Esophagus (tissue), 2 donors: ENCODE data around the gene ZSWIM3. TPM values are rescaled to one million over a fixed set of nuclear protein-coding genes. Genes with fewer than 3 reads are reported as not detected.
"Not testable (repeated sequence)": the region's sequence is repeated elsewhere in the genome, so short reads cannot be mapped to it uniquely, and the experiment has no call there.

Experiments used
- H3K27ac ChIP-seq, 2 donors: one replicate each; pipeline ENCODE4 v1.5.1; 2013; ENCODE audit warnings: low read depth in 2 of 2, mild to moderate bottlenecking in 2 of 2, inconsistent platforms in 1 of 2, low read length in 1 of 2, moderate library complexity in 1 of 2
- H3K27me3 ChIP-seq, 2 donors: one replicate each; pipeline ENCODE4 v1.6.1; 2013; ENCODE audit warnings: low read length in 2 of 2, control low read depth in 1 of 2, mild to moderate bottlenecking in 1 of 2; ENCODE audit not compliant: insufficient read depth in 2 of 2, control insufficient read depth in 1 of 2
- H3K36me3 ChIP-seq, 2 donors: one replicate each; pipeline ENCODE4 v1.6.1; 2013; ENCODE audit warnings: low read length in 1 of 2; ENCODE audit not compliant: control insufficient read depth in 2 of 2, insufficient read depth in 2 of 2
- H3K4me1 ChIP-seq, 2 donors: one replicate each; pipeline ENCODE4 v1.6.1; 2013; ENCODE audit warnings: low read length in 1 of 2; ENCODE audit not compliant: control insufficient read depth in 2 of 2, insufficient read depth in 2 of 2
- H3K4me3 ChIP-seq, 2 donors: one replicate each; pipeline ENCODE4 v1.5.1; 2013; ENCODE audit warnings: low read length in 2 of 2, mild to moderate bottlenecking in 2 of 2, low read depth in 1 of 2, moderate library complexity in 1 of 2
- H3K9me3 ChIP-seq, 2 donors: one replicate each; pipeline ENCODE4 v1.6.1; 2013; ENCODE audit warnings: mild to moderate bottlenecking in 2 of 2, low read depth in 1 of 2, low read length in 1 of 2, moderate library complexity in 1 of 2; ENCODE audit not compliant: control insufficient read depth in 2 of 2, insufficient read depth in 1 of 2
- WGBS, 2 donors: extraction: QIAGEN DNeasy Blood & Tissue Kit; methylation state at CpG; one replicate each; pipeline ENCODE4 v1.1.7; 2013; 5-methylcytosine and 5-hydroxymethylcytosine counted together
- polyA plus RNA-seq, 2 donors: library from polyadenylated mRNA; stranded (reverse); fragments of 200-250 nt; gene quantifications; one replicate each; pipeline ENCODE4 v1.2.3, GENCODE V29; 2013
- donor health status: healthy with polysubstance abuse.
- donor health status: Bipolar disorder and iron deficiency.

ZSWIM3 gene
- polyA plus RNA-seq, 2 donors: 1.1 to 1.5 TPM

DNA sequence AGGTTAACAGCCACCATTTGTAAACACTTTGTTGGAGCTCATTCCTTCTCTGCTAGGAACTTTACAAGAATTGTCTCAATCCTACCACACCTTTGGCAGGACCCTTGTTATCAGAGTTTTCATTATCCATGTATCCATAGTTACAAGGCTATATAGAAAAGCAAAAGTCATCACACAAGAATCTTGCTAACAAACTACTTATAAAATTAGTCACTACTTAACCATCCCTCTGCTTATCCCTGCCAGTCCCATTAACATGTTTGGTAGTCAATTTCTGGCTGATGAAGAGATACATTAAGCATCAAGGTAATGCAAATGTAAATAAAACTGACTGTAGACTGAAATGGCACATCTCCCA, 10.4 kb downstream of the ZSWIM3 start:
- Histone ChIP-seq H3K9me3 (no peaks in the 10 kb centered on the region), H3K4me3 (no peak overlapping the region), H3K27me3 (no peaks in the 10 kb centered on the region), H3K36me3 (peaks cover 0 to 2% of the 10 kb centered on the region in 2 donors), H3K27ac (no peak overlapping the region), H3K4me1 (peaks cover 0 to 5% of the 10 kb centered on the region in 2 donors)

DNA sequence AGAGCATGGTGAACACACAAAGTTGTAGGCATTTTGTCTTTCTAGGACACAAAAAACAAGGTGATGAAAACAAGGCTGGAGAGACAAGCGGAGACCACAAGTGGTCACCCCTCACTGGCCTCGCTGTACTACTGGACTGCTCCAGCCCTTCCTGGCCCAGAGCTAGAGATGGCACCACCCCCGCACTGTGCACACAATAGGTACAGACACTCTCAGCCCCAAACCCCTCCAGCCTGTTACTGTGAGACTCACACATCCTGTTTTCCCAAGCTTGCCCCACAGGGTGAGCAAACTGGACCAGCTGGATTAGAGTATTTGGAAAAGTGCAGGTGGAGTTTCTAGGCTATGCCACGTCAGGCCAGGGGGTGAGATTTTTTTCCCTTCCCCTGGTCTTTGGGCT, 15.2 kb downstream of the ZSWIM3 start:
- no peaks in the 10 kb centered on the region for H3K27me3 ChIP-seq
- peak overlapping the region in 1 of 2 donors; percentile 71 for H3K27ac ChIP-seq
- H3K4me3 ChIP-seq: no peak overlapping the region
- H3K4me1 ChIP-seq: peaks cover 0 to 6% of the 10 kb centered on the region in 2 donors
- peaks cover 0 to 5% of the 10 kb centered on the region in 2 donors for H3K36me3 ChIP-seq
- 81 to 85% methylated on average over 4 of the region's 4 CpGs for WGBS, 2 donors
- no peaks in the 10 kb centered on the region for H3K9me3 ChIP-seq

DNA sequence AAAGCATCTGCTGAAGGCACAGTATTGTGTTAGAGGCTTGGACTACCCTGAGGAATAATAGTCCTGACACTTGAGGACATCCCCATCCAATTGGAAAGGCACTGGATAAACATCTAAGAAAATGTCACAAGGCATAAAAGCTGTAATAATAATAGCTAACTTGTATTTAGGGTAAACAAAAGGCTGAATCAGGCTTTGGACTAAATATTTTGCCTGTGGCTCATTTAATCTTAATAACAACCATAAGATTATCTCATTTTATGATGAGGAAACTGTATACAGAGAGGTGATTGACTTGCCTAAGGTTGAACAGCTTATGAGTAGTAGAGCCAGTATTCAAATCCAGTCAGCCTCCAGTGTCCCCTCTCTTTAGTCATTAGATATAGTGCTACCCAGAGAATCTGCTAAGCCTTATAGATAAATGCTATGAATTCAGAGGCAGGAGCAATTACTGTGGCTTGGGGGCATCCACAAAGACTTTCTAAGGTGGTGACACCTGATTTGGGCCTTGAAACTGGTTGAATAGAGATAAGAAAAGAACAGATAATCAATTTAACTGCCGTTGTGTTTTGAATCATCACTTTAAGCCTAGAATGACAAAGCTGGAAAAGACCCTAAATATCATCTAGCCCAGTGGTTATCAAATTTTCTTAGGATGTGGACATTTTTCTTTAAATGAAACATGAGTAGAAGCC, 16.1 kb downstream of the ZSWIM3 start:
- 68 to 75% methylated on average over 1 of the region's 1 CpG for WGBS, 2 donors
- H3K4me3 ChIP-seq: no peak overlapping the region

DNA sequence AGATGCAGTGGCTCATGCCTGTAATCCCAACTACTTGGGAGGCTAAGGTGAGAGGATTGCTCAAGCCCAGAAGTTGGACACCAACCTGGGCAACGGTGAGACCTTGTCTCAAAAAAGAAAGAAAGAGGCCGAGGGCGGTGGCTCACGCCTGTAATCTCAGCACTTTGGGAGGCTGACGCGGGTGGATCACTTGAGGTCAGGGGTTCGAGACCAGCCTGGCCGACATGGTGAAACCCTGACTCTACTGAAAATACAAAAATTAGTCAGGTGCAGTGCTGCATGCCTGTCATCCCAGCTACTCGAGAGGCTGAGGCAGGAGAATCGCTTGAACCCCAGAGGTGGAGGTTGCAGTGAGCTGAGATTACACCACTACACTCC, 16.7 kb downstream of the ZSWIM3 start:
- not testable (repeated sequence) for H3K27me3 ChIP-seq, H3K27ac ChIP-seq, H3K9me3 ChIP-seq, H3K4me3 ChIP-seq, H3K4me1 ChIP-seq
- 94 to 95% methylated on average over 10 of the region's 10 CpGs for WGBS, 2 donors
- H3K36me3 ChIP-seq: peaks cover 0 to 10% of the 10 kb centered on the region in 2 donors

More for the DNA sequence above, 16.1 kb downstream of the ZSWIM3 start:
- Histone ChIP-seq H3K27ac (peak overlapping the region in 1 of 2 donors; percentile 45), H3K36me3 (peaks cover 0 to 10% of the 10 kb centered on the region in 2 donors), H3K4me1 (peaks cover 0 to 6% of the 10 kb centered on the region in 2 donors), H3K27me3 (no peaks in the 10 kb centered on the region), H3K9me3 (no peaks in the 10 kb centered on the region)

DNA sequence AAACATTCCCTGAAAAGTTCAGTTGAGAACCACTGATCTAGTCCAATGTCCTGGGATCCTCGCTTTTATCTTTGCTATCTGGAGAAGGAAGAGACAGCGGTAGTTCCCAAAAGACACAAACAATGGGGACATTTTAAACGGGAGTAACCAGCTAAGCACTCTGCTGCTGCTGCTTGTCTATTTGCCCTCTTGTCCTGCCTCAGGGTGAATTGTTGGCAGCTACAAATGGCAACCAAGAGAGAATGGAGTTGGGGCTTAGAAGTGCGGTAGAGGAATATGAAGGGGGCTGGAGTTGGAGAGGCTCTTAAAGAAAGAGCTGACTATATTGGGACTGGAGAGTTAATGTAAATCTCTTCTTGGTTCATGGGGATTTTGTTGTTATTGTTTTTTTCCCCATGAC, 17.2 kb downstream of the ZSWIM3 start:
- H3K4me3 ChIP-seq: no peak overlapping the region
- H3K27ac ChIP-seq: no peak overlapping the region
- no peaks in the 10 kb centered on the region for H3K9me3 ChIP-seq
- WGBS, 2 donors: 69 to 78% methylated on average over 4 of the region's 4 CpGs
- peaks cover 0 to 10% of the 10 kb centered on the region in 2 donors for H3K36me3 ChIP-seq
- H3K4me1 ChIP-seq: peaks cover 0 to 6% of the 10 kb centered on the region in 2 donors
- no peaks in the 10 kb centered on the region for H3K27me3 ChIP-seq

DNA sequence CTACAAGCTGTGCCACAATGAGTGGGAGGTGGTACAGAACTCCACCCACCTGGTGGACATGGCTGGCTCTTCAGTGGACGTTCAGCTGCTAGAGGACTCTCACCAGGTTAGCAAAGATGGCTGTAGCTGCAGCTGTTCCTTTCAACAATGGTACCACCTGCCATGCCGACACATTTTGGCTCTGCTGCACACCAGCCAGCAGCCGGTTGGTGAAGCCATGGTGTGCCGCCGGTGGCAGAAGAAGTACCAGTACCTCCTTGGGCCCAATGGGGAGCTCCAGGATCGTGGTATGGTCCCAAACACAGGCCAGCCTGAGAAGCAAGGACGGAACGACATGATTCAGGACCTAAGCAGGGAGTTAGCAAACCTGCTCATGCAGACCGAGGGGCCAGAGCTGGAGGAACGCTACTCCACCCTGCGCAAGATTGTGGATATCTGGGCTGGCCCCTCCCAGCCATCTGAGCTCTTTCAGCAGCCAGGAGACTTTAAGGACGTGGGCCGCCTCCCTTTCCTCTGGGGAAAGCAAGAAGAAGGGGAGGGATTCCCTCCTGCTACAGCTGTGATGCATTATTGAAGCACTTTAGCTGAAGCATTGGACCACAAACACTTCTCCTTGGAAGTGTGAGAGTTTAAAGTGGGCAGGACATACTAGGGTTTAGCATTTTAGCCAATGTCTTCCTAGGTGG, 20.8 kb downstream of the ZSWIM3 start:
- Histone ChIP-seq H3K4me1 (no peaks in the 10 kb centered on the region), H3K27me3 (no peaks in the 10 kb centered on the region), H3K4me3 (no peak overlapping the region), H3K9me3 (no peaks in the 10 kb centered on the region), H3K27ac (no peak overlapping the region), H3K36me3 (peaks cover 6 to 15% of the 10 kb centered on the region in 2 donors)
- WGBS, 2 donors: 87 to 89% methylated on average over 13 of the region's 13 CpGs

DNA sequence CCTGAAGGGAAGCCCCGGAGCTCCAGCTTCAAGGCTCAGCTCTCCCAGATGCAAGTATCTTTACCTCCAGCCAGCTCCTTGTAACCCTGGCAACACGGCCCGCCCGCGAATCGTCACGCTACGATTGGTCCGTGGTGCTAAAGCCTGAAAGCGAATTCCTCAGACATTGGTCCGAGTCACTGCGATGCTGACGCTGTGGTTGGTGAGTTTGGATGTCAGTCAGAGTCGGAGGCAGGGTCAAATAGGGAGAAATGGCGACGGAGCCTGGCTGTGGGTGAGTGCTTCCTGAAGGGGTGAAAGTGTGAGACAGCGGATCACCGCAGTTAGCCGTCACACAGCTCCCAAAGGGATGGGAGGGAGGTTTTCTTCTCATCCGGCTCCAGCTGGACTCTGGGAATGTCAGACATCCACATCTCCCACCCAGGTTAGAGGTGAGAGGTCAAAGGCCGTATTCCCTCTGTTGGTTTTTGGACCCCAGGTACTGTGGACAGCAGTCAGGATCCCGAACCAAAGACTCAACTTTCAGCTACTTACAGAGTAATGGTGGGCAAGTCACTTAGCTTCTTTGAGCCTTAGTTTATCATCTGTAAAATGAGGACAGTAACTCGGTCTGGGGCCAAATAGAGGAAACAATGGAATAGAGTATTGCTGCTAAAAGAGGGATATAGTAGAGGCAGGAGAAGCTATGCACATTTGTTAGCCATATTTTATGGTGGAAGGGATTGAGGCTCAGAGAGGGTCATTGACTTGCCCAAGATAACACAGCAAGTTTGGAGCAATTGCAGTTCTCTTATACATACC, 23.8 kb downstream of the ZSWIM3 start, which contains the start of gene ZSWIM1:
TSS of gene ZSWIM1 (plus strand) at position 240 of the 801 bp plus-strand sequence. CDS start 1,366 bp downstream, outside the sequence.
- peak within 1 kb of the TSS; percentile 73 to 93 for H3K27ac ChIP-seq
- 1% methylated on average over 23 of the region's 23 CpGs for WGBS, 2 donors
- peaks cover 11 to 21% of the 10 kb centered on the region in 2 donors for H3K36me3 ChIP-seq
- H3K27me3 ChIP-seq: no peaks in the 10 kb centered on the region
- H3K9me3 ChIP-seq: no peaks in the 10 kb centered on the region
- peak within 1 kb of the TSS; percentile 60 to 86 for H3K4me3 ChIP-seq
- H3K4me1 ChIP-seq: no peaks in the 10 kb centered on the region

DNA sequence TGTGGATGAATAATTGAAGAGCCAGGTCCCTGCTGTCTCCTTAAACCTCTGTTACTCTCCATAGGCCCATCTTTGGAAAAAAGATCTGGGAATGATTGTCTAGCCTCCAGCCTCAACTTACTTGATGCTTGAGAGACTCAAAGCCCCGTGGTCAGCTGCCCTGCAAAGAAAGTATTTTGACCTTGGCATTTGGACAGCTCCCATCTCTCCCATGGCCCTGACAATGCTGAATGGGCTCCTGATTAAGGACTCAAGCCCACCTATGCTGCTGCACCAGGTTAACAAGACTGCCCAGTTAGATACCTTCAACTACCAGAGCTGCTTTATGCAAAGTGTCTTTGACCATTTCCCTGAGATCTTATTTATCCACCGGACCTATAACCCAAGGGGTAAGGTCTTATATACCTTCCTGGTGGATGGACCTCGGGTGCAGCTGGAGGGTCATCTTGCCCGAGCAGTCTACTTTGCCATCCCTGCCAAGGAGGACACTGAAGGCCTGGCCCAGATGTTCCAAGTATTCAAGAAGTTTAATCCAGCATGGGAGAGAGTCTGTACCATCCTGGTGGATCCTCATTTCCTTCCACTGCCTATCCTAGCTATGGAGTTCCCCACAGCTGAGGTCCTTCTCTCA, 25.2 kb downstream of the ZSWIM3 start:
- Histone ChIP-seq H3K4me3 (no peak overlapping the region), H3K36me3 (peaks cover 11 to 22% of the 10 kb centered on the region in 2 donors), H3K9me3 (no peaks in the 10 kb centered on the region), H3K27me3 (no peaks in the 10 kb centered on the region), H3K4me1 (no peaks in the 10 kb centered on the region), H3K27ac (no peak overlapping the region)
- 83% methylated on average over 4 of the region's 4 CpGs for WGBS, 2 donors

DNA sequence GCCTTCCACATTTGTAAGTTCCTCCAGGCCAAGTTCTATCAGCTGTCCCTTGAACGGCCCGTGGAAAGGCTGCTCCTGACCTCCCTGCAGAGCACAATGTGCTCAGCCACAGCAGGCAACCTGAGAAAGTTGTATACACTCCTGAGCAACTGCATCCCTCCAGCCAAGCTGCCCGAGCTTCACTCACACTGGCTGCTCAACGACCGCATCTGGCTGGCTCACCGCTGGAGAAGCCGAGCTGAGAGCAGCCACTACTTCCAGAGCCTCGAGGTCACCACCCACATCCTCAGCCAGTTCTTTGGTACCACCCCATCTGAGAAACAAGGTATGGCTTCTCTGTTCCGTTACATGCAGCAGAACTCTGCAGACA, 25.7 kb downstream of the ZSWIM3 start:
- Histone ChIP-seq H3K36me3 (peaks cover 11 to 17% of the 10 kb centered on the region in 2 donors), H3K9me3 (no peaks in the 10 kb centered on the region), H3K4me3 (no peak overlapping the region), H3K27me3 (no peaks in the 10 kb centered on the region), H3K27ac (no peak overlapping the region), H3K4me1 (no peaks in the 10 kb centered on the region)
- WGBS, 2 donors: 82 to 84% methylated on average over 9 of the region's 9 CpGs
